H1 (cell line): ENCODE data around the gene RGL2. TPM values are rescaled to one million over a fixed set of nuclear protein-coding genes. Genes with fewer than 3 reads are reported as not detected.

Source experiments
- BACH1 ChIP-seq: IDR thresholded peaks from 2 replicates; pipeline ENCODE4 v1.6.1; 2012; ENCODE audit warnings: low read length, improper control_type of control experiment
- POLR2A ChIP-seq, 2 experiments: IDR thresholded peaks; 1 replicate in 1 of 2; 2 replicates in 1 of 2; pipeline ENCODE4 v1.6.1; 2011; ENCODE audit warnings: low read depth in 2 of 2, low read length in 2 of 2, mild to moderate bottlenecking in 2 of 2; ENCODE audit errors: control extremely low read depth in 1 of 2
- RNF2 ChIP-seq: fragments of 200-900, 300-1000 bp; sonication (generic); IDR thresholded peaks from 2 replicates; pipeline ENCODE4 v1.7.1; 2016; ENCODE audit warnings: borderline replicate concordance, low read depth, mild to moderate bottlenecking, antibody characterized with exemption, low read length; ENCODE audit not compliant: poor library complexity, severe bottlenecking; ENCODE audit errors: missing control alignments
- polyA plus RNA-seq, 7 experiments: library from polyadenylated mRNA; depleted of rRNA in 3 of 7; stranded (reverse) in 5 of 7; unstranded in 2 of 7; fragments of >200 nt in 5 of 7; fragments of 200-250 nt in 2 of 7; gene quantifications; 1 replicate in 5 of 7; 2 replicates in 1 of 7; 4 replicates in 1 of 7; pipeline versions ENCODE4 v1.2.1 to v1.2.3, GENCODE V29; 2011 to 2013; ENCODE audit warnings: missing spikeins in 2 of 7, mixed read lengths in 2 of 7
- total RNA-seq: library from RNA; stranded (reverse); fragmentation: NEBNext Ultra II Directional; extraction: Animal tissue kit (Norgen Biotek cat#: 25700); gene quantifications from 2 replicates; pipeline ENCODE4 v1.2.1, GENCODE V29; 2021
- TF ChIP-seq, protein P1 (sequence below): fragments of 300-600 bp; sonication (generic); IDR thresholded peaks from 2 replicates; pipeline ENCODE4 v1.7.1; 2012; ENCODE audit warnings: low read length, moderate library complexity, mild to moderate bottlenecking, inconsistent platforms; ENCODE audit not compliant: insufficient replicate concordance

Gene RGL2
- total and polyA plus RNA-seq, 2 of the 8 experiments (the other 6 are each of a cell fraction or from before 2014, with no cell fraction given) = 58.1 to 80.3 TPM

DNA sequence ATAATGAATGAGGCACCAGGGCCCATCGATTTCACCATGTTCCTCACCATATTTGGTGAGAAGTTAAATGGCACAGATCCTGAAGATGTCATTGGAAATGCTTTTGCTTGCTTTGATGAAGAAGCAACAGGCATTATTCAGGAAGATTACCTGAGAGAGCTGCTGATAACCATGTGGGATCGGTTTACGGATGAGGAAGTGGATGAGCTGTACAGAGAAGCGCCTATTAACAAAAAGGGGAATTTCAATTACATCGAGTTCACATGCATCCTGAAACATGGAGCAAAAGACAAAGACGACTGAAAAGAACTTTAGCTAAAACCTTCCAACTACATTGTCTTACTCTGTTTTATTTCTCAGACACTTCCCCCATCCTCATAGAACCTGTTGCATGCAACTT is 40.5 kb upstream of the RGL2 start (continued):
- TF ChIP-seq, protein P1, sequence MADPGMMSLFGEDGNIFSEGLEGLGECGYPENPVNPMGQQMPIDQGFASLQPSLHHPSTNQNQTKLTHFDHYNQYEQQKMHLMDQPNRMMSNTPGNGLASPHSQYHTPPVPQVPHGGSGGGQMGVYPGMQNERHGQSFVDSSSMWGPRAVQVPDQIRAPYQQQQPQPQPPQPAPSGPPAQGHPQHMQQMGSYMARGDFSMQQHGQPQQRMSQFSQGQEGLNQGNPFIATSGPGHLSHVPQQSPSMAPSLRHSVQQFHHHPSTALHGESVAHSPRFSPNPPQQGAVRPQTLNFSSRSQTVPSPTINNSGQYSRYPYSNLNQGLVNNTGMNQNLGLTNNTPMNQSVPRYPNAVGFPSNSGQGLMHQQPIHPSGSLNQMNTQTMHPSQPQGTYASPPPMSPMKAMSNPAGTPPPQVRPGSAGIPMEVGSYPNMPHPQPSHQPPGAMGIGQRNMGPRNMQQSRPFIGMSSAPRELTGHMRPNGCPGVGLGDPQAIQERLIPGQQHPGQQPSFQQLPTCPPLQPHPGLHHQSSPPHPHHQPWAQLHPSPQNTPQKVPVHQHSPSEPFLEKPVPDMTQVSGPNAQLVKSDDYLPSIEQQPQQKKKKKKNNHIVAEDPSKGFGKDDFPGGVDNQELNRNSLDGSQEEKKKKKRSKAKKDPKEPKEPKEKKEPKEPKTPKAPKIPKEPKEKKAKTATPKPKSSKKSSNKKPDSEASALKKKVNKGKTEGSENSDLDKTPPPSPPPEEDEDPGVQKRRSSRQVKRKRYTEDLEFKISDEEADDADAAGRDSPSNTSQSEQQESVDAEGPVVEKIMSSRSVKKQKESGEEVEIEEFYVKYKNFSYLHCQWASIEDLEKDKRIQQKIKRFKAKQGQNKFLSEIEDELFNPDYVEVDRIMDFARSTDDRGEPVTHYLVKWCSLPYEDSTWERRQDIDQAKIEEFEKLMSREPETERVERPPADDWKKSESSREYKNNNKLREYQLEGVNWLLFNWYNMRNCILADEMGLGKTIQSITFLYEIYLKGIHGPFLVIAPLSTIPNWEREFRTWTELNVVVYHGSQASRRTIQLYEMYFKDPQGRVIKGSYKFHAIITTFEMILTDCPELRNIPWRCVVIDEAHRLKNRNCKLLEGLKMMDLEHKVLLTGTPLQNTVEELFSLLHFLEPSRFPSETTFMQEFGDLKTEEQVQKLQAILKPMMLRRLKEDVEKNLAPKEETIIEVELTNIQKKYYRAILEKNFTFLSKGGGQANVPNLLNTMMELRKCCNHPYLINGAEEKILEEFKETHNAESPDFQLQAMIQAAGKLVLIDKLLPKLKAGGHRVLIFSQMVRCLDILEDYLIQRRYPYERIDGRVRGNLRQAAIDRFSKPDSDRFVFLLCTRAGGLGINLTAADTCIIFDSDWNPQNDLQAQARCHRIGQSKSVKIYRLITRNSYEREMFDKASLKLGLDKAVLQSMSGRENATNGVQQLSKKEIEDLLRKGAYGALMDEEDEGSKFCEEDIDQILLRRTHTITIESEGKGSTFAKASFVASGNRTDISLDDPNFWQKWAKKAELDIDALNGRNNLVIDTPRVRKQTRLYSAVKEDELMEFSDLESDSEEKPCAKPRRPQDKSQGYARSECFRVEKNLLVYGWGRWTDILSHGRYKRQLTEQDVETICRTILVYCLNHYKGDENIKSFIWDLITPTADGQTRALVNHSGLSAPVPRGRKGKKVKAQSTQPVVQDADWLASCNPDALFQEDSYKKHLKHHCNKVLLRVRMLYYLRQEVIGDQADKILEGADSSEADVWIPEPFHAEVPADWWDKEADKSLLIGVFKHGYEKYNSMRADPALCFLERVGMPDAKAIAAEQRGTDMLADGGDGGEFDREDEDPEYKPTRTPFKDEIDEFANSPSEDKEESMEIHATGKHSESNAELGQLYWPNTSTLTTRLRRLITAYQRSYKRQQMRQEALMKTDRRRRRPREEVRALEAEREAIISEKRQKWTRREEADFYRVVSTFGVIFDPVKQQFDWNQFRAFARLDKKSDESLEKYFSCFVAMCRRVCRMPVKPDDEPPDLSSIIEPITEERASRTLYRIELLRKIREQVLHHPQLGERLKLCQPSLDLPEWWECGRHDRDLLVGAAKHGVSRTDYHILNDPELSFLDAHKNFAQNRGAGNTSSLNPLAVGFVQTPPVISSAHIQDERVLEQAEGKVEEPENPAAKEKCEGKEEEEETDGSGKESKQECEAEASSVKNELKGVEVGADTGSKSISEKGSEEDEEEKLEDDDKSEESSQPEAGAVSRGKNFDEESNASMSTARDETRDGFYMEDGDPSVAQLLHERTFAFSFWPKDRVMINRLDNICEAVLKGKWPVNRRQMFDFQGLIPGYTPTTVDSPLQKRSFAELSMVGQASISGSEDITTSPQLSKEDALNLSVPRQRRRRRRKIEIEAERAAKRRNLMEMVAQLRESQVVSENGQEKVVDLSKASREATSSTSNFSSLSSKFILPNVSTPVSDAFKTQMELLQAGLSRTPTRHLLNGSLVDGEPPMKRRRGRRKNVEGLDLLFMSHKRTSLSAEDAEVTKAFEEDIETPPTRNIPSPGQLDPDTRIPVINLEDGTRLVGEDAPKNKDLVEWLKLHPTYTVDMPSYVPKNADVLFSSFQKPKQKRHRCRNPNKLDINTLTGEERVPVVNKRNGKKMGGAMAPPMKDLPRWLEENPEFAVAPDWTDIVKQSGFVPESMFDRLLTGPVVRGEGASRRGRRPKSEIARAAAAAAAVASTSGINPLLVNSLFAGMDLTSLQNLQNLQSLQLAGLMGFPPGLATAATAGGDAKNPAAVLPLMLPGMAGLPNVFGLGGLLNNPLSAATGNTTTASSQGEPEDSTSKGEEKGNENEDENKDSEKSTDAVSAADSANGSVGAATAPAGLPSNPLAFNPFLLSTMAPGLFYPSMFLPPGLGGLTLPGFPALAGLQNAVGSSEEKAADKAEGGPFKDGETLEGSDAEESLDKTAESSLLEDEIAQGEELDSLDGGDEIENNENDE = no peak
- no peak for TF ChIP-seq BACH1
- TF ChIP-seq RNF2 = no peak
- no peak for TF ChIP-seq POLR2A (IDR thresholded peaks at IDR 0.05; ENCODE audit: control extremely low read depth in 1 of 2, low read depth in 2 of 2, low read length in 2 of 2)
